ENCODE data around the gene PTGFRN.

GRCh38 chr1:116902027-116902426 lies 7.7 kb upstream of the PTGFRN start:
- TF ChIP-seq CTCF (IDR thresholded peaks at IDR 0.05; ENCODE audit: low read depth, low read length) = no peak
- no peak for TF ChIP-seq EZH2phosphoT487 (IDR thresholded peaks at IDR 0.05; ENCODE audit: low read depth)
